Activated T-cell treated with anti-CD3 and anti-CD28 coated beads, Interleukin-2, amount 50 U/mL, for 4 hours (primary cell): ENCODE results near the gene ZNG1C. TPM values are rescaled to one million over a fixed set of nuclear protein-coding genes. Genes with fewer than 3 reads are reported as not detected.
"Not testable (repeated sequence)": the region's sequence is repeated elsewhere in the genome, so short reads cannot be mapped to it uniquely, and the experiment has no call there.

Experiments used
- ATAC-seq, 2 donors: fragments of 200-7000 bp; cut with Tn5 transposase; one replicate each; pipeline ENCODE4 v1.10.0; 2021
- DNase-seq: peaks from one replicate; pipeline ENCODE4 v3.0.0-alpha.2; 2020
- H3K27me3 Mint-ChIP-seq: one replicate; pipeline ENCODE4 v1.8.0; 2021; ENCODE audit warnings: low read depth, mixed read lengths
- H3K36me3 Mint-ChIP-seq: one replicate; pipeline ENCODE4 v1.8.0; 2022; ENCODE audit warnings: mixed read lengths; ENCODE audit not compliant: insufficient read depth
- H3K4me1 Mint-ChIP-seq: one replicate; pipeline ENCODE4 v1.8.0; 2021; ENCODE audit warnings: low read depth, mixed read lengths
- H3K4me3 Mint-ChIP-seq: one replicate; pipeline ENCODE4 v1.8.0; 2021; ENCODE audit warnings: mild to moderate bottlenecking, moderate library complexity, mixed read lengths
- H3K9me3 Mint-ChIP-seq: one replicate; pipeline ENCODE4 v1.8.0; 2021; ENCODE audit warnings: mixed read lengths
- total RNA-seq, 3 donors: library from RNA; stranded (reverse); gene quantifications; one replicate each; pipeline ENCODE4 v1.2.1, GENCODE V29; 2021

The ZNG1C gene
- total RNA-seq, result 10 to 100 TPM; 42.3 to 51.1 (median 43.4) TPM

DNA sequence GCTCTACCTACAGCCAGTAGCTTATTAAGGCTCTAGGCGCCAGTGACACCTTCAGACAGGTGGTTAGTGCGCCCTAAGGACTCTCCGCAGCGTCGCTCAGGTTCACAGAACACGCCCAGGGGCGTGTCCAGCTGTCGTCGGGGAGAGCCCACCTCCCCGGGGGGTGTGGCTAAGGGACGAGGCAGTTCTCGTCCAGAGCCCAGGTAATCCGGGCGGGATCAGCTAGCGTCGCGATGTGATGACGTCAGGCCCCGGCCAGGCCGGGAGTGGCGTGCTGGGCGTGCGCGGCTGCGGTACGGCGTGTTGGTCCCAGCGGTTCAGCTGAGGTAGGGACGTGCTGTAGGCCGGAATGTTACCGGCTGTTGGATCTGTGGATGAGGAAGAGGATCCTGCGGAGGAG is at the start of gene ZNG1C:
Gene ZNG1C, plus strand, starts transcription at position 301 of the 400 bp plus-strand sequence. Its CDS starts 49 bp downstream, at position 350.
- H3K4me3 Mint-ChIP-seq, ATAC-seq, H3K36me3 Mint-ChIP-seq, H3K27me3 Mint-ChIP-seq, H3K4me1 Mint-ChIP-seq, DNase-seq, H3K9me3 Mint-ChIP-seq: not testable (repeated sequence)

DNA sequence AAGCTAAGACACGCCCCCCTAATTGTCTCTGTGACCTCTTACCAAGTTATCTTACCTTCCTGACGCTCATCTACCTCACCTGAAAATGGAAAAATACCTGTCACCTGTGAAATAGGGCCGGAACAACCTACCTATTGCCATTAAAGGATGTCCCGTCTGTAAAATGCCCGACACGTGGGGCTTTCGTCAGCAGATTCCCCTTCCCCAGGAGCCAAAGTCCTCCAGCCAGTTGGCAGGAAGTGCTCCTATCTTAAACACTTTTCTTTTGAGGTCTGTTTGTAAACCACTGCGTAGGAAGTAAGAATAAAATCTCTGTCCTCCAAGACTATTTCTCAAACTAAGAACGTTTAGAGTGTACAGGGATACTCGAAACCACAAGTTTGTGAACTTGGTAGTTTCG is 654 bp downstream of the ZNG1C start:
- H3K4me3 Mint-ChIP-seq, ATAC-seq, H3K9me3 Mint-ChIP-seq, H3K36me3 Mint-ChIP-seq, H3K4me1 Mint-ChIP-seq, H3K27me3 Mint-ChIP-seq, DNase-seq: not testable (repeated sequence)

DNA sequence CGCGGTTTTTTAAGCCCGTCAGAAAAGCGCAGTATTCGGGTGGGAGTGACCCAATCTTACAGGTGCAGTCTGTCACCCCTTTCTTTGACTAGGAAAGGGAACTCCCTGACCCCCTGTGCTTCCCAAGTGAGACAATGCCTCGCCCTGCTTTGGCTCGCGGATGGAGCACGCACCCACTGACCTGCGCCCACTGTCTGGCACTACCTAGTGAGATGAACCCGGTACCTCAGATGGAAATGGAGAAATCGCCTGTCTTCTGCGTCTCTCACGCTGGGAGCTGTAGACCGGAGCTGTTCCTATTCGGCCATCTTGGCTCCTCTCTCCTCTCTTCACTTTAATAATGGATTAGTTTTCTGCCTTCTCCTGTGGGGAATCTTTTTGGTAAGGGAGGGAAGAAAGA is 39.3 kb downstream of the ZNG1C start:
- H3K4me3 Mint-ChIP-seq, H3K27me3 Mint-ChIP-seq, DNase-seq, H3K9me3 Mint-ChIP-seq, H3K36me3 Mint-ChIP-seq, ATAC-seq, H3K4me1 Mint-ChIP-seq: not testable (repeated sequence)

DNA sequence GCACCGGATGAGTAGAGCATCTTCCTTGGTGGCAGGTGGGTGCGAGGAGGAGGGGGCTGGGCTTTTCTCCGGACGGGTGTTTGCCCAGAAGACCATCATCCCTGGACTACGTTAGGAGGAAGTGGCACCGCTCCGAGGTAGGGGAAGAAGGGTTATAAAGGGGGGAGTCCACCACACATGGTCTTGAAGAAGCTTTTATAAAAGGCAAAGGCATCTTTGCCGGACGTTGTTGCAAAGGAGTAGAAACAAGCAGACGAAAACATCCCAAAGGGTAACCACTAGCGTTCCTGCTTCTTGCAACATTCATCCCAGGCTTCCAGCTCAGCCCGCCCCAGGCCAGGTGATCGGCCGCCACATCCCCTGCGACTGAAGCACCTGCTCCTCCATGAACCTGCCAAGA is 60.8 kb downstream of the ZNG1C start, which contains the start of gene FOXD4L3:
Gene FOXD4L3, plus strand, starts transcription at position 301 of the 400 bp plus-strand sequence. Its CDS starts 85 bp downstream, at position 386.
- DNase-seq, H3K4me3 Mint-ChIP-seq, H3K4me1 Mint-ChIP-seq, ATAC-seq, H3K27me3 Mint-ChIP-seq, H3K9me3 Mint-ChIP-seq, H3K36me3 Mint-ChIP-seq: not testable (repeated sequence)

DNA sequence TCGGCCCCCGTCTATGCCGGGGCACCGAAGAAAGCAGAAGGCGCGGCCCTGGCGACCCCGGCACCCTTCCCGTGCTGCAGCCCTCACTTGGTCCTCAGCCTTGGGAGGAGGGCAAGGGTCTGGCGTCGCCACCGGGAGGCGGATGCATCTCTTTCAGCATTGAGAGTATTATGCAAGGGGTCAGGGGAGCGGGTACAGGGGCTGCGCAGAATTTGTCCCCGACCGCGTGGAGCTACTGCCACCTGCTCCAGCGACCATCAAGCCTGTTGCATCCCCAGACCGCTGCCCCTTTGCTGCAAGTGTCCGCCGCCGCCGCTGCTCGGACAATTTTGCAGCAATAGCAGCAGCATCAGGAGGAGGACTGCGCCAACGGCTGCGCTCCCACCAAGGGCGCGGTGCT is 62.0 kb downstream of the ZNG1C start:
- H3K4me1 Mint-ChIP-seq, DNase-seq, H3K4me3 Mint-ChIP-seq, H3K36me3 Mint-ChIP-seq, ATAC-seq, H3K27me3 Mint-ChIP-seq, H3K9me3 Mint-ChIP-seq: not testable (repeated sequence)

DNA sequence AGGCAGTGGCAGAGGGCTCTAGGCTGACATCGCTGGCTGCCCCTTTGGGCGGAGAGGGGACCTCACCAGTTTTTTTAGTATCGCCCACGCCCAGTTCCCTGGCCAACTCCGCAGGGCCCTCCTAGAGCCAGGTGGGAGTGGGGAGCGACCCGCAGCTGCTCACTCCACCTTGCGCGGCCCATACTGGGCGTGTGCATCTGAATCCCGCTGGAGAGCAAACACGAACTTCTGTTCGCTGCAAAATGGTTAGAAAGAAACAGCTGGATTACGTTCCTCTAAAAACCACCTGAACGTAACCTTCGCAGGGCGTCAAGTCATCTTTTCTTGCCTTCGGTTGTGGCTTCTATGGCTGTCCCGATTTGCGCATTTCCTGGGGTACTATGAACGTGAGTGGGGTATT is 62.4 kb downstream of the ZNG1C start:
- not testable (repeated sequence) for H3K4me1 Mint-ChIP-seq, H3K36me3 Mint-ChIP-seq, H3K4me3 Mint-ChIP-seq, DNase-seq, ATAC-seq, H3K9me3 Mint-ChIP-seq, H3K27me3 Mint-ChIP-seq

DNA sequence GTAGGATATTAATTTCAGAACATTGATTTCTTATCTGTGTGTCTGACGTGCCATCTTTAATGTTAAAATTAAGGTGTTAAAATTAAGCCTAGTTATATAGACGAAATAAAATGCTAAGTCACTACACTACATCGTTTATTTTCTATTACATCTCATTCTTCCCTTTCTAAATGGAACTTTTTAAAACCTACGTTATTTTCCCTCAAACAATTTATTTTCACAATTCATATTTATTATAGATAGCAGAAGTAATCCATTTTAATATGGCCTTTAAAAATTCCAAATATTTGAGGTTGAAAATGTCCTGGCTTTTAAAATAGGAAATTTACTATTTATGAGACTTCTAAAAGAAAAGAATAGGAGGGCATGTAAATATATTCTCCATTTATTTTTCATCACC is 63.0 kb downstream of the ZNG1C start:
- not testable (repeated sequence) for DNase-seq, H3K9me3 Mint-ChIP-seq, ATAC-seq, H3K4me3 Mint-ChIP-seq, H3K4me1 Mint-ChIP-seq, H3K36me3 Mint-ChIP-seq, H3K27me3 Mint-ChIP-seq

DNA sequence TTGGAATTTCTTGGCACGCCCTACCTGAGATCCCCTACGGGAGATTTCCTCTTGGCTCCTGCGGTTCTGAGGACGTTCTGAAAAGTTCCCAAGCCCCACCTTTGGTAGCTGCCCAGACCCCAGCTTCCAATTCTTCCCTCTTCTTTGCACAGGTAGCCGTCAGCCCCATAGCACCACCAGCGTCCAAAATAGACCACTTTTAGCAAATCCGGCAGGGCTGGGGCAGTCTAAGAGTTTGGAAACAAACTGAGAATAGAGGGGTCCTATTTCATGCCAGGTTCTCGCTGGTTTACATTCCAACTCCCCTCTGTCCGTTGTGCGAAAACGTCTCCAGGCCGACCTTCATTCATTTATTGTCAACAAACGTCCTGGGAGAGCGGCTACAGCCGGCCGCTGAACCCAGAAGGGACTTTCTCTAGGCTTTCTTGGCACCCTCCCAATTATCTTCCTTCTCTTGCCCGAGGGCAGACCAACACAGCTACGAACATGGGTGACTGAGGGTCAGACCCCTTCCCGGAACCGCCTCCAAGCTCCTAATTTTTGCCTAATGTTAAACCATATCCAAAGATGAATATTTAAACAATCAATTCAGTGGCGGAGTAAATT is 64.0 kb downstream of the ZNG1C start:
- not testable (repeated sequence) for H3K4me1 Mint-ChIP-seq, ATAC-seq, H3K36me3 Mint-ChIP-seq, H3K27me3 Mint-ChIP-seq, DNase-seq, H3K9me3 Mint-ChIP-seq, H3K4me3 Mint-ChIP-seq

DNA sequence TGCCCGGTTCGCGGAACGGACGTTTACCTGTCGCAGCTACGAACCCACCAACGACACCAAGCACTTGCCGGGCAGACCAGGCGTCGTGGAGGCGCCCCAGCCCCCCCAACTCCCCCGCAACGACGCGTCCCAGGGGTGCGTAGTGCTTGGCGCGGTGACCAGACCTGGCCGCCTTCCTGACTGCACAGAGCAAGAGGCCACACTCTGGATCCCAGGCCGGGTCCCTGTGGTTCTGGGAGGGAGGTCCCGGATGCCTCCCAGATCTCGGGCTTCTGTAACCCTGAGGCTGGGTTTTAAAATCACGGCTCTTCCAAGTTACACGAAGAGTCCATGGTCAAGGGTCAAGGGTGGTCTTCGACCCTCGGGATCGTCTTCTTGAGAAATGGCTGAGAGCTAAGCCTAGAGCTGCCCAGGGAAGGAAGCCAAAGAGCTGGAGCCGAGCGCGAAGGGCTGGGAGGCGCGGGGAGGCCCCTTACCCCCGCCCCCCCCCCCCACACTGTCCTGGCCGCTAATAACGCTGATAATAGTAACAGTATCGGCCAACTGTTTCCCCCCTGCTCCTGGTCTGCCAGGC is 64.7 kb downstream of the ZNG1C start:
- not testable (repeated sequence) for DNase-seq, H3K9me3 Mint-ChIP-seq, H3K27me3 Mint-ChIP-seq, H3K36me3 Mint-ChIP-seq, H3K4me3 Mint-ChIP-seq, H3K4me1 Mint-ChIP-seq
- peak in 1 of 2 donors; percentile 40 for ATAC-seq

DNA sequence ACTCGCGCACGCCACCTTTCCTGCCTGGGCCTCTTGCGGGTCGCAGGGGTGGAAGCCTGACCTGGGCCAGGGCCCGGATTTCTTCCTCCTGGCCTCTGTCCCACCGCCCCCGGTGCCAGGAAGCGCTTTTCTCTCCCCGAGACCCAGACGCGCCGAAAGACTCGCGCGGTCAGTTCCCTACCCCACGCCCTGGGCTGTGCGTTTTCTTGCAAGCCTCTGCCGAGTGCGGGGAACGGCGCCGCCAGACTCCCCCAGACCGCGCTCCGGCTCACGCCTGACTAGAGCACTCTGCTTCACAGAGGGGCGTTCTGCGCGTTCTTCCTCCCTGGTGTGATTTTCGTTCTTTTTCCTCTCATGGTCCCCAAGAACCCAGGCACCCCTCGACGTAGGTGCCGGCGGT is 65.3 kb downstream of the ZNG1C start:
- peak; percentile 38 to 39 for ATAC-seq
- H3K27me3 Mint-ChIP-seq, H3K4me1 Mint-ChIP-seq, H3K36me3 Mint-ChIP-seq, H3K9me3 Mint-ChIP-seq, DNase-seq, H3K4me3 Mint-ChIP-seq: not testable (repeated sequence)

DNA sequence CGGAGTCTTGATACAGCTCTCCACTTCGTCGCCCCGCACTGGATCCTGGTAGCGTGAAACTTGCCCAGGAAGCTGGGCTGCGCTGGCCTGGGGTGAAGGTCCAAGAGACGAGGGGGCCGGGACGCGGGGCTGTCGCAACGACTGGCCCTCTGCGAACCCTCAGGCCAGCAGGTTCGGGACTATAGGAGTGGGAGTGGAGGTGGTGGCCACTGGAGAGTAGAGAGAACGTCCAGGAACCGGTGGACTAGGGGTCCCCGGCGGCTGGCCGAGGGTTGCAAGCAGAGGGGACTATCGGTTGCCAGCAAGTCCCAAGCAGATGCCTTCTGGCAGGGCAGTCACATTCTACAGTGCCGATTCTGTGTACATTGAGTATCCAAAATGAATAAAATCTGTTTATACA is 65.9 kb downstream of the ZNG1C start:
- not testable (repeated sequence) for H3K36me3 Mint-ChIP-seq, H3K4me3 Mint-ChIP-seq, H3K27me3 Mint-ChIP-seq, H3K4me1 Mint-ChIP-seq, ATAC-seq, DNase-seq, H3K9me3 Mint-ChIP-seq

DNA sequence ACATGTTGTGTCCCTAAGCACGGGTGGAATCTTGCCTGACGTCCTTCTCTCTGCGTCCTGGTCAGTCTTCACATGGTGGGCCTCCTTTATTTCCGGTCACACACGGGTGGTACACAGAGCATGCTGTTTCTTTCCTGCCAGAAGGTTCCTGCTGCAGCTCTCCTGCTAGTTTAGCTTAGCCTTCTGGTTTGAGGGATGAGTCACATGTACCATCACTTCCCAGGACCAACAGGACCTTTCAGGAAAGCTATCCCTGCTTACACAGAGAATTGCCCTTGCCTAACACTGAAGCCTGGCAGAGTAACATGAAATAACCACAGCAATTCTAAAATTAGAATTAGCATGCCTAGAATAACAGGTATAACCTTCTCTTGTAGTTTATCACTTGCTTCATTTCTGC is 69.4 kb downstream of the ZNG1C start:
- ATAC-seq, H3K36me3 Mint-ChIP-seq, H3K9me3 Mint-ChIP-seq, H3K4me3 Mint-ChIP-seq, H3K27me3 Mint-ChIP-seq, DNase-seq, H3K4me1 Mint-ChIP-seq: not testable (repeated sequence)

DNA sequence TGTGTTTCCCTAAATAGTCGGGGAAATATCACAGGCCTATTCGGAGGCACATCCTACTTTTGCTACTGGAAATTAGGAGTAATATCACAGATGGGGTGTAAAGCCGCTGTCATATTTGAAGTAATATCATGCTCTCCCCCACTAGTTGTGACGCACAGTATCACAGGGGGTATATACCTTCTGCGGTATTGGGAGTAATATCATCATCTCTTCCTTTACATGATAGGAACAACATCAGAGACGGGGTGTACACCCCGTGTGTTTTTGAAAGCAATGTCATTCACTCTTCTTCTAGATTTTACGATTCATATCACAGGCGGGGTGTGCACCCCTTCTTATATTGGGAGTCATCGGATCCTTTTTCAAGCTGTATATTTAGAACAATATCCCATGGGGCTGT is 76.4 kb downstream of the ZNG1C start:
- H3K36me3 Mint-ChIP-seq, H3K4me3 Mint-ChIP-seq, H3K27me3 Mint-ChIP-seq, H3K4me1 Mint-ChIP-seq, DNase-seq, H3K9me3 Mint-ChIP-seq: not testable (repeated sequence)
- peak; percentile 28 to 29 for ATAC-seq

DNA sequence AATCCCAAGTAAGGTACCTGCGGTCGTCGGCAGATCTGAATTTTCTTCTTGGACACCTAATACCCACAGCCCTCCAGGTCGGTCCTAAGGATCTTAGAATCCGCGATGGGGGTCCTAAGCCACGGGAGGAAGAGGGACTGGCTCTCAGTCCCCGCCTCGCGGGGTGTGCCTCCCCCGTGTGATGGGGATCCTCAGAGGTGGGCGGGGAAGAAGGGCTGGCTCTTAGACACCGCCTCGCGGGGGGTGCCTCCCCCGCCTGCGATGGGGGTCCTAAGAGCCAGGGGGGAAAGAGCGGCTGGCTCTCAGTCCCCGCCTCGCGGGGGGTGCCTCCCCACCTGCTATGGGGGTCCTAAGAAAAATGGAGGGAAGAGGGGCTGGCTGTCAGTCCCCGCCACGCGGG is 82.0 kb downstream of the ZNG1C start:
- H3K27me3 Mint-ChIP-seq, H3K4me3 Mint-ChIP-seq, H3K4me1 Mint-ChIP-seq, H3K9me3 Mint-ChIP-seq, DNase-seq, H3K36me3 Mint-ChIP-seq, ATAC-seq: not testable (repeated sequence)

DNA sequence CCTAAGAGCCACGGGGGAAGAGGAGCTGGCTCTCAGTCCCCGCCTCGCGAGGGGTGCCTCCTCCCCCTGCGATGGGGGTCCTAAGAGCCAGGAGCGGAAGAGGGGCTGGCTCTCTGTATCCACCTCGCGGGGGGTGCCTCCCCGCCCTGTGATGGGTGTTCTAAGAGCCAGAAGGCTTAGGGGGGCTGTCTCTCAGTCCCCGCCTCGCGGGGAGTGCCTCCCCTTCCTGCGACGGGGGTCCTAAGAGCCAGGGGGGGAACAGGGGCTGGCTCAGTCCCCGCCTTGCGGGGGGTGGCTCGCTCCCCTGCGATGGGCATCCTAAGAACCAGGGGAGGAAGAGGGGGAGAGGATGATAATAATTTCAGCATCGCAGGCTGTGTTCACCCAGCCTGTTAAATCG is 82.7 kb downstream of the ZNG1C start:
- not testable (repeated sequence) for H3K36me3 Mint-ChIP-seq, H3K27me3 Mint-ChIP-seq, H3K4me1 Mint-ChIP-seq, ATAC-seq, H3K4me3 Mint-ChIP-seq, DNase-seq, H3K9me3 Mint-ChIP-seq
